A204.1 (cell line): ENCODE measurements around the gene LAD1.

Experiments used
- FAIRE-seq: peaks from 2 replicates; lab custom pipeline; 2012; peaks lifted over from hg19 to GRCh38; lab: Jason Lieb, UNC

LAD1 gene

GRCh38 chr1:201363467-201363866, 35.7 kb downstream of the LAD1 start:
- FAIRE-seq, result no peak

- no peak for FAIRE-seq
Measured at GRCh38 chr1:201362906-201363305, 36.2 kb downstream of the LAD1 start.

GRCh38 chr1:201361652-201362504, 37.2 kb downstream of the LAD1 start:
- no peak for FAIRE-seq

- no peak for FAIRE-seq
Measured at GRCh38 chr1:201360901-201361651, 38.0 kb downstream of the LAD1 start.

- no peak for FAIRE-seq
Measured at GRCh38 chr1:201360486-201360885, 38.6 kb downstream of the LAD1 start.

- FAIRE-seq, result no peak
Measured at GRCh38 chr1:201359873-201360210, 39.3 kb downstream of the LAD1 start.

GRCh38 chr1:201359031-201359872, 39.9 kb downstream of the LAD1 start:
- no peak for FAIRE-seq

GRCh38 chr1:201358596-201358995, 40.5 kb downstream of the LAD1 start:
- FAIRE-seq, result no peak

GRCh38 chr1:201357636-201358348, 41.3 kb downstream of the LAD1 start:
- FAIRE-seq, result no peak

- no peak for FAIRE-seq
Measured at GRCh38 chr1:201357211-201357610, 41.9 kb downstream of the LAD1 start.

GRCh38 chr1:201356701-201357100, 42.4 kb downstream of the LAD1 start:
- no peak for FAIRE-seq

GRCh38 chr1:201356236-201356635, 42.9 kb downstream of the LAD1 start:
- no peak for FAIRE-seq

- no peak for FAIRE-seq
Measured at GRCh38 chr1:201355471-201355870, 43.7 kb downstream of the LAD1 start.

- FAIRE-seq, result no peak
Measured at GRCh38 chr1:201354901-201355295, 44.2 kb downstream of the LAD1 start.

- FAIRE-seq, result no peak
Measured at GRCh38 chr1:201354151-201354900, 44.8 kb downstream of the LAD1 start.

GRCh38 chr1:201353186-201353940, 45.8 kb downstream of the LAD1 start:
- no peak for FAIRE-seq

GRCh38 chr1:201351617-201352016, 47.5 kb downstream of the LAD1 start:
- no peak for FAIRE-seq

- FAIRE-seq, result no peak
Measured at GRCh38 chr1:201350884-201351283, 48.2 kb downstream of the LAD1 start.

GRCh38 chr1:201350361-201350725, 48.8 kb downstream of the LAD1 start:
- FAIRE-seq, result no peak

GRCh38 chr1:201349092-201349491, 50.0 kb downstream of the LAD1 start:
- no peak for FAIRE-seq

- no peak for FAIRE-seq
Measured at GRCh38 chr1:201348211-201348566, 50.9 kb downstream of the LAD1 start.
